Measurements from ENCODE around the gene RITA1. TPM values are rescaled to one million over a fixed set of nuclear protein-coding genes. Genes with fewer than 3 reads are reported as not detected.

The RITA1 gene
- total RNA-seq, 1 experiment from 2014 or later: 17.9 TPM

DNA sequence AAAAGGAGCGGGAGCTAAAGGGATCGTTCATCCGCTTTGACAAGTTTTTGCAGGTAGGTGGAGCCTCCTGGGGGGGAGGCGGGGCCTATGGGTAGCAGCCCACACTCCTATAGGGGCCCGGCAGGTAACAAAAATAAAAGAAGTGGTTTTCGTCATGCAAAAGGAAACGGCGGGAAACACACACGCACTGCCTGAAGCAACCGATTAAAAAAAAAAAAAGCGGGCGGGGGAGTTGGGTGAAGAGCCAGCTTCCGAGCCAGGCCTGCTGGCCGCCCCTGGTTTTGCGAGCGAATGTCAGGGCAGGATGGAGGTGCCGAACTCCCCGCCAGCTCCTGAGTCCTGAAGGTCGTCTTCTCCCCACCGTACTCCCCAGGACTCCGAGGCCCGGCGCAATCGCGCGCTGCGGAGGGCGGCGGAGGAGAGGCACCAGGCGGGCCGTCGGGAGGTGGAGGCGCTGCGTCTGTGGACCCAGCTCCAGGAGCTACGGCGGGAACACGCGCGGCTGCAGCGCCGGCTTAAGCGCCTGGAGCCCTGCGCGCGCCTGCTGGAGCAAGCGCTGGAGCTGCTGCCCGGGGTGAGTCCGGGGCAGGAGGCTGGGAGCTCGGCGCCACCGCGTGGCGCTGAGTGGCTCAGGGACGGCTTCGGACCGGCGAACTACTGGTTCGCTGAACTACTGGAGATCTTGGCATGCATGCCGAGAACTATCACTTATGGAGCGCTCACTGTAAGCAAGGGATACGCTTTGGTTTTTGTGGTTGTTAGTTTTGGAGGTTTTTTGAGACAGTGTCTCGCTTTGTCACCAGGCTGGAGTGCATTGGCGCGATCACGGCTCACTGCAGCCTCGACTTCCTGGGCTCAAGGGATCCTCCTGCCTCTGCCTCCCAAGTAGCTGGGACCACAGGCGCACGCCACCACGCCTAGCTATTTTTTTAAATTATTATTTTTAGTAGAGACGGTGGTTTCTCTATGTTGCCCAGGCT is 32.4 kb upstream of the RITA1 start:
- DNase-seq (ENCODE audit: low spot score): peak; percentile 51

DNA sequence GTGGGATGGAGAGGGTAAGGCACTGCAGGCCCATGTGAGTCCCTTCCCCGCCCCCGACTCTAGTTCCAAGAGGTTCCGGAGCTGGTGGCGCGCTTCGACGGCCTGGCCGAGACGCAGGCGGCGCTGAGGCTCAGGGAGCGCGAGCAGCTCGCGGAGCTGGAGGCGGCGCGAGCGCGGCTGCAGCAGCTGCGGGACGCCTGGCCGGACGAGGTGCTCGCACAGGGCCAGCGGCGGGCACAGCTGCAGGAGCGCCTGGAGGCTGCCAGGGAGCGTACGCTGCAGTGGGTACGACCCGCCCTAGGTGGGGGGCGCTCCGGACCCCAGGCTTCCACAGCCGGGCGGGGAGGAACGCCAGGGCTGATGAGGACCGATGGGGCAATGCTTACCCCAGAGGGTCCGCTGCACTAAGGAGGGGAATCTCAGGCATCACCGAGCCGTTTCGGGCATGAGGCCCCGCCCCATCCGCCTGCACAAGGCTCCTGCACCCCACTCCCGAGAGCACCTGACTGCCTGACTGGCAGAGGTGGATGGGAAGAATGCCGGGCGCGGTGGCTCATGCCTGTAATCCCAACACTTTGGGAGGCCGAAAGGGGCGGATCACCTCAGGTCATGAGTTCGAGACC is 31.1 kb upstream of the RITA1 start:
- DNase-seq (ENCODE audit: low spot score): no peak

DNA sequence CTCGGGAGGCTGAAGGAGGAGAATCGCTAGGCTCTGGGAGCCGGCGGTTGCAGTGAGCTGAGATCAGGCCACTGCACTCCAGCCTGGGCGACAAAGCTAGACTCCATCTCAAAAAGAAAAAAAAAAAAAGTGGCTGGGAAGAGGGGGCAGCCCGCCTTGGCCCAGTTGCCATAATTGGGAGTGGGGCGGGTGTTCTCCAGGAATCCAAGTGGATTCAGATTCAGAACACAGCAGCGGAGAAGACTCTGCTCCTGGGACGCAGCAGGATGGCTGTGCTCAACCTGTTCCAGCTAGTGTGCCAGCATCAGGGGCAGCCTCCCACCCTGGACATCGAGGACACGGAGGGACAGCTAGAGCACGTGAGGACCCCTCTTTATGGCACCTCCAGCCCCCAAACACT is 30.5 kb upstream of the RITA1 start:
- no peak for DNase-seq (ENCODE audit: low spot score)

DNA sequence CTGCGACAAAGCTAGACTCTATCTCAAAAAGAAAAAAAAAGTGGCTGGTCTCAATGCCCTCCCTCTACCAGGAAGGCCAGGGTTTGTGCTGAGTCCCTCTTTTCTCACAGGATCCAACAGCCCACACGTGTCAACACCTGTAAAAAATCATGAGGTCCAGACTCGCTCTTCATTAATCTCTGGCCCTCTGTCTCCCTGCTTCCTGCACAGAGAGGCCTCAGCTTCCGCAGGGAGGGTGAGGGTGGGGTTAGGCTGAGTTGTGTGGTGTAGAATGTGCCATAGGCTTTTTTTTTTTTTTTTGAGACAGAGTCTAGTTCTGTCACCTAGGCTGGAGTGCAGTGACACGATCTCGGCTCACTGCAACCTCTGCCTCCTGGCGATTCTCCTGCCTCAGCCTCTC is 29.9 kb upstream of the RITA1 start:
- DNase-seq (ENCODE audit: low spot score): no peak

DNA sequence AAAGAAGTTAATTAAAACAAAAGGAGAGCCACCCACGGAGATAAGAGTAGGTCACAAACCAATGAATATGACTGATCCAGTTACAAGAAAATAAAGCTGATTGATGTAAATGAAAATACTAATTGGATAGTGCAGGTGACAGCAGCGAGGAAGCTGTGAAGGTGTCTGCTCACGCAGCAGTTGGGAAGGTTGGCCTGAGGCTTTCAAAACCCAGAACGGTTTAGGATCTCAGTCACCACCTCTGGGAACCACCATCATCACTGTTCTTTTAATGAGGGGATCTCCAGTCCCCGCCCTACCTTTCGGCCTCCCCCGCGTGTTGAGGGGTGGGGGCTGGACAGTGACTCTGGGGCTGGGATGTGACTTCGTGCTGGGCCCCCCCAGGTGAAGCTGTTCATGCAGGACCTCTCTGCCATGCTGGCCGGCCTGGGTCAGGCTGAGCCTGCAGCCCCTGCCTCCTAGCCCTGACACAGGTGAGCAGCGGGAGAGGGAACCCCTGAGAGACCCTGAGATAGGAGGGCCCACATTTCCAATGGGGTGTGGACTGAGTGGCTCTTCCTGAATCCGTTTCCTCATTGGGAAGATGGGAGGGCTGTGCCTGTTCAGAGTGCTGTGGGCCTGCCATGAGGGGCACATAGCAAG is 28.2 kb upstream of the RITA1 start:
- no peak for DNase-seq (ENCODE audit: low spot score)

GRCh38 chr12:113158439-113159203 is 26.9 kb upstream of the RITA1 start:
- DNase-seq (ENCODE audit: low spot score): no peak

- DNase-seq (ENCODE audit: low spot score): no peak
Measured at GRCh38 chr12:113159937-113160336, 25.6 kb upstream of the RITA1 start.

- no peak for DNase-seq (ENCODE audit: low spot score)
Measured at GRCh38 chr12:113161415-113162016, 24.0 kb upstream of the RITA1 start.

DNA sequence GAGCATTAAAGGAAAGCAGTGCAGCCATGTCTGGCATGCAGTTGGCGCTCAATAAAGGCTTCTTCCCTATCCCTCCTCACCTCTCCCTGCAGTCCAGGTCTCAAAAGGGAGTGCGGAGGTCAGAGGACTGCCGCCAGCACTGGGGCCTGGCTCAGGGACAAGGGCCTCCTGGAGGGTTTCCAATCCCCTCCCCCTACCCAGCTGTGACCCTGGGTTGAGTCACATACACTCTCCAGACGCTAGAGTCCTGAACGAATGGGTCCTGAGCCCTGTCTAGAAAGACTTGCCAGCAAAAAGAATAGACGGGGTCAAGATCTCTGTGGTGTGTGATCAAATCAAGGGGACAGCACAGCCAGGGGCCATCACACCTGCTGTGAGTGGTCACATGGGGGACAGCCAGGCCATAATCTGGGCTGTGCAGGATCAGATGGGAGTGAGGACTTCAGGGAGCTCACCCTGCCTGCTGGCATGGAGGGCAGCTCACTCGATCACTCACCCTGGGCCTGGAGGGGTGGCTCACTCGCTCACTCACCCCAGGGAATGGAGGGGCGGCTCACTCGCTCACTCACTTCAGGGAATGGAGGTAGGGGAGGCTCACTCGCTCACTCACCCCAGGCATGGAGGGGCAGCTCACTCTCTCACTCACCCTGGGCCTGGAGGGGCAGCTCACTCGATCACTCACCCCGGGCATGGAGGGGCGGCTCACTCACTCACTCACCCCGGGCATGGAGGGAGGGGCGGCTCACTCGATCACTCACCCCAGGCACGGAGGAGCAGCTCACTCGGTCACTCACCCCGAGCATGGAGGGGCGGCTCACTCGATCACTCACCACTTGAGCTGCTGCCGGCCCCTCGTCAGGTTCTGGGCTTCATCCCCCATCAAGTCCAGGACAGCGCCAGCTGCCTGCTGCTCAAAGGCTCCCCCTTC is 23.2 kb upstream of the RITA1 start:
- no peak for DNase-seq (ENCODE audit: low spot score)

GRCh38 chr12:113163030-113163360 is 22.5 kb upstream of the RITA1 start:
- DNase-seq (ENCODE audit: low spot score): no peak

DNA sequence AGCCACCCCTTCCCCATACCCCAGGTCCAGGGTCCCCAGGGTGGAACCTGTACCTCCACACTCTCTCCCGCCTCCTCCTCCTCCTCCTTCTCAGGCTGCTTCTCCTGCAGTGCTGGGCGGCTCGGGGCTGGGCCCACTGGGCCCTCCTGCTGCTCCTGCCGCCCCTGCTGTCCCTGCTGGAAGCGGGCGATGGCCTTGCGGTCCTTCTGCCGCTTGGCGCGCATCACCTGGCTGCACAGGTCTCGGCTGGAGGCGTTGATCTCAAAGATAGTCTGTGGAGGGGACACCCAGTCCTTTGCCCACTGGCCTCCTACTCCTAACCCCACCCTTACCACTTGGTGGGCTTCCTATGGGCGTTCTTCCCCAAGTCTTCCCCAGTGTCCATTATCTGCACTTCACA is 21.5 kb upstream of the RITA1 start:
- no peak for DNase-seq (ENCODE audit: low spot score)

DNA sequence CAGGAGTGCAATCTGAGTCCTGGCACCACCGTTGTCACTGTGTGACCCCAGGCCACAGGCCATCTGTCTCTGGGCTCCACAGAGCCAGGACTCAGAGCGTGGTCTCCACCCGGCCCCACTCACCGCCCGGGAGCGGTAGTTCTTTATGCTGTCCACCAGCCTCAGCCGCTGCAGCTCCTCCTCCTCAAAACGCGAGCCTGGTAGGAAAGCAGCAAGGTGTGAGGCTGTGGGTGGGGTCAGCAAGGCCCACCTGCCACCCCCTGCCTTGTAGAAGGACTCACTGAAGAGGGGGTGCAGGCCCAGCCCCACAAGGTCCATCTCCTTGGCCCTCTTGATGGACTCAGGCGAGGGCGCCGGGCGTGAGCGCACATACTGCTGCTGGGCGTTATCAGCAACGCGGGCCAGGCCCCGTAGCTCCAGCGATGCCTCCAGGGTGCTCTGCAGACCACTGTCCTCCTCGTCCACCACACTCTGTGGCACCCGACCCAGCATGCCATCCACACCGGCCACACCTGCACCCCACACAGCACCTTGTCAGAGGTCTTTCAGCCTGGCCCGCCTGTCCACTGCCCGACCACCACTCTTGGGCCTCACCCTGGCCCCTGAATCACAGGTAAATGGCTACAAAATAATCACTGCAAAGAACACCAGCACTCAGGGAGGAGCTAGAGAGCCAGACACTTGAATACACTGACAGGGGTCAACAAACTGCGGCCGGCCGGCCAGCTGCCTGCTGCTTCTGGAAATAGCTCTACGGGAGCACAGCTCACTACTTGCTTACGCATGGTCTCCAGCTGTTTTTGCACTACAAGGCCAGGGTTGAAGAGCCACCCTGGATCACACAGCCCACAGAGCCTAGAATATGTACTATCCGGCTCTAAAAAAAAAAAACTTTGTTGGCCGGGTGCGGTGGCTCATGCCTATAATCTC is 19.7 kb upstream of the RITA1 start:
- no peak for DNase-seq (ENCODE audit: low spot score)

DNA sequence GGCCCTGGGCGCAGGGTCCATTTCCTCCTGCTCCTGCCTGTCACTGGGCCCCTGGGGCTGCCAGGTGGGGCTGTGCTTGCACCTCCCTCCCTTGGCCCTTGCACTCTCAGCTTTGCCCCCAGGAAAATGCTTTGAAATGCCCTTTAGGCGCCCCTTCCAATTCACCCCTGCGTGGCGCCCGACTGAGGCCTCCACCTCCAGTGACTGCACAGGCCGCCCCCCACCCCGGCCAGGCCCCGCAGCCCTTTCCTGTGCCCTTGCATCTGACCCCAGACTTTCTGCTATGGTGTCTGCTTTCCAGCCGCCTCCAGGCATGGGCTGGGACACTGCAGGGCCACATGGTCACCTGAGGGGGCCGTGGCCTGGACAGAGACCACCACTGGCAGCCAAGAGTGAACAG is 17.7 kb upstream of the RITA1 start:
- no peak for DNase-seq (ENCODE audit: low spot score)

- DNase-seq (ENCODE audit: low spot score): no peak
Measured at GRCh38 chr12:113169697-113170096, 15.8 kb upstream of the RITA1 start.

- no peak for DNase-seq (ENCODE audit: low spot score)
Measured at GRCh38 chr12:113170457-113170856, 15.1 kb upstream of the RITA1 start.

DNA sequence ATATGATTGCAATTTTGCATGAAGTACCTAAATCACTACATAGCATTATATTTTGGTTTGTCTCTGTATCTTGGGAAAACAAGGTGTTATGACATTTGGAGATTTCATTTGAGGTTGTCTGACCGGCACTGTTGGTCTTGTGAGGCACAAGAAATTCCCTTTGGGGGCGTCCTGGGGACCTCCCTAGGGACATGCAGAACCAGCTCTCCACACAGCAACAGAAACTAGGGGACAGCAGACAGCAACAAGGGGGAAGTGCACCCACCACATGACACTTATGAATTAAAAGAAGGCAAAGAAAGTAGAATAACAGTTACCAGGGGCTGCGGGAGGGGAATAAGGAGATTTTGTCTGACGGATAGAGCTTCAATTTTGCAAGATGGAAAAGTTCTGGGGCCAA is 14.6 kb upstream of the RITA1 start:
- no peak for DNase-seq (ENCODE audit: low spot score)

GRCh38 chr12:113171543-113171942 is 14.0 kb upstream of the RITA1 start:
- no peak for DNase-seq (ENCODE audit: low spot score)

DNA sequence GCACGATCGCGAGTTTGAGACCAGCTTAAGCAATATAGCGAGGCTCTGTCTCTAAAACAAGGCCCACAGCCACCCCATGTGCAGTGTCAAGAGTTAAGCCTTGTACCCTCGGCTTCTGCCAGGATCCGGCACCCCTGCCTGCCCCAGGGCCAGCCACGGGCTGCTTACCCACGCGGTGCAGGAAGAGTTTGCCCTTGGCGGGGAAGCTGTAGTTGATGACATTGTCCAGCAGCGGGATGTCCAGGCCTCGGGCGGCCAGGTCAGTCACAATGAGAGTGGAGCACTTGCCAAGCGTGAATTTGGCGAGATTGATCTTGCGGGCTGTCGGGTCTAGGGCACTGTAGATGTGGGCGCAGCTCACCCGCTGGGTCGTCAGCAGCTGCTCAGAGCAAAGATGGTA is 13.3 kb upstream of the RITA1 start:
- DNase-seq (ENCODE audit: low spot score): no peak

DNA sequence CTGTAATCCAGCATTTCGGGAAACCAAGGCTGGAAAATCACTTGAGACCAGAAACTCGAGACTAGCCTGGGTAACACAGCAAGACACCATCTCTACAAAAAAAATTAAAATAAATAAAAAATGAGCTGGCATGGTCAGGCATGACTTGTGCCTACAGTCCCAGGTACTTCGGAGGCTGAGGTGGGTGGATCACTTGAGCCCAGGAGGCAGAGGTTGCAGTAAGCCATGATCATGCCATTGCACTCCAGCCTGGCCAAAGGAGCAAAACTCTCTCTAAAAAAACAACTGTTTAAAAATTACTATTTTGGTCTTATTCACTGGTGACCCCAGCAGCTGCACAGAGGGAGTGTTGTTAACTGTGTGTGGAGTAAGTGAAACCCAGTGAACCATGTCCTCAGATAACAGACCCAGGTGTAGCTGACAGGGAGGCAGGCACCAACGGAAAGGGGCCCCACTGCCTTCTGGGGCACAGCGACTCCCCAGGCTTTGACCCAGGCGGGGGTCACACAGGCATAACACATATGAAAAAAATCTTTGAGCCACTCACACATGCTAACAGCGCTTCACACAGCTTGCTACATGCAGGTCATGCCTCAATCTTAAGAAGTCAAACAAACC is 12.3 kb upstream of the RITA1 start:
- DNase-seq (ENCODE audit: low spot score): no peak

Measured in H4 (cell line).